Stimulated activated naive CD8-positive, alpha-beta T cell treated with anti-CD3 and anti-CD28 coated beads, Interleukin-15, Interleukin-2, amounts not matched to agents 100 U/mL and 50 U/mL, for 24 hours (primary cell): ENCODE data around the gene SCAMP1.

Source experiments
- ATAC-seq: fragments of 150-1000 bp; cut with Tn5 transposase; one replicate; pipeline ENCODE4 v1.10.0; 2021
- DNase-seq: peaks from one replicate; pipeline ENCODE4 v3.0.0; 2021

SCAMP1 gene

DNA sequence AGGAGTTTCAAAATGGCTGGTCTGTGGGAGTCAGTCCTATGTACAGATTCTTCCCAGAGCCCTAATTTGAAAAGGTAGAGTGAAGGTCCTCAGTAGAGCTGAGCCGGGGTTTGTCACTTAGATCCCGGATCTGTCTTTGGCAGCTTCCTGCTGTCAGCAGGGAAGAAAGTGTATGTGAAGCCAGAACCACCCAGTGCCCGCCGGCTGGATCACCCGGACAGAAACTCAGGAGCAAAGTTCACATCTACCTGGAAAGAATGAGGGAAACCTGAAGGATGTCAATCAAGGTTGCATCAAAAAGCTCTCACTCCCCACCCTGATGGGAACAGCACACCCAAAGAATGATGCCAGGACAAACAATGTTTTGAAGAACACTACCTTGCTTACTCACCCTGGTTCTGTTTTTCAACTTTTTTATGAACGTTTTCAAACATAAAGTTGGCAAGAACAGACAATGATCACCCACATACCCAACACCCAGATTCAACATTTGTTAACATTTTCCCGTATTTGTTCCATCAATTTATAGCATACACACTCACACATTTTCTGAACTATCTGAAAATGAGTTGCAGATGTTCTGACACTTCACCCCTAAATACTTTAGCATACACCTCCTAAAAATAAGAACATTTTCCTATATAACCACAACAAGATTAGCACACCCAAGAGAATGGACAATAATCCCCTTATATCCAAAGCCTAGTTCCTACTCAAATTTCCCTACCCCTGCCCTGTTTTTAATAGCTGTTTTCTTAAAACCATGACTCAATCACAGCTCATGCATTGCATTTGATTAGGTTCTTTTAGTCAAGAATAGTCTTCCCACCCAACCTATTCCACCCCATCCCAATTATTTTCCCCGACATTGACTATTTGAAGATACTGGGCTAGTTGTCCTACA is 154.3 kb downstream of the SCAMP1 start:
- no peak for DNase-seq
- ATAC-seq, result no peak

DNA sequence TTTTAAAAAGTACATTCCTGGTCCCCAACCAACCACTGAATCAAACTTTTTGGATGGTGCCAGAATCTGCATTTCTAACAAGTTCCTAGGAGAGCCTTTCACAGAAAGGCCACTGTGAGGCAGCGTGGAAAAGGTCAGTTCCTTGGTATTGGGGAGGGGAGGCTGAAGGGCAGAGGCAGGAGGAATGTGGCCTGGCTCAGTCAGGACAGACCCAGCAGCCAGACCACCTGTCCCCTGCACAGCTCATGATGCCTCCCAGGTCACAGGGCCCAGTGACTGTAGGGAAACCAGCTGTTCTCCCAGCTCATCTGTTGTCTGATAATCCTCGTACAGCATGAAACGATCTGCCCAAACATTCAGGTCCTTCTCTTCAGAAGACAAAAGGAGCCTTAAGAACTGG is 155.3 kb downstream of the SCAMP1 start:
- DNase-seq, result no peak
- no peak for ATAC-seq

DNA sequence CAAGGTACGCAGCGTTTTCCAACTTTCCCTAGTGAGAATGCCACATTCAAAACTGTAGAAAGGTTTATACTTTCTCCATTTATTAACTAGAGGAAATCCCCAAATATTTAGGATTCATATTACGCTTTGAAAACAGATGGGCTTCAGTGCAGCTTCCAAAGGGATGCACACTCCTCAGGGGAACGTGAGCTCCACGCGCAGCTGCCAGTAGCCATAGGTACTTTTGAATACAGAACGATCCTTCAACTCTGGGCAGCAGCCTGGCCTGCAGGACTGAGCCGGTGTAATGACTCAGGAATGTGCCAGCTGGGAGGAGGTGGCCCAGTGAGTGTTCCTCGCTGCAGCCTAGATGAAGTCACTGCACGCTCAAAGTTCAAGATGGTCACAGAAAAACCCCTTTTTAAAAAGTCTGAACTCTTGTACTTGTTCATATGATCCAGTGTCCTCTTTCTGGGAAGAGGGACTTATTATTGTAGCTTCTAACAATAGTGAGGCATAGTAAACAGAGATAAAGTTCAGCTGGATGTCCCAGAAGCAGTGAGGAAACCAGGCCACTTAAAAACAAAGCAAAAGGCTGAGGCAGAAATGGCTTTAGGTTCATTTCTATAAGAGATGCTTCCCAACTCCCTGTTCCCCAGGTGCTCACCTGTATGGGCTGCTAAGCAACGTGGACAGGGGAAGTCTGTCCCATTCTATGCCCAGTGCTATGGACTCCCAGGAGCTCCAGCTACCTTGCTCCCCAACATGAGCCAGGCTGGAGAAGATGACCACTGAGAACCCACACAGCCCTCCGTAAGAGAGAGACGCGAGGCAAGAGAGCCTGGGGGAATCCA is 158.2 kb downstream of the SCAMP1 start:
- DNase-seq, result no peak

DNA sequence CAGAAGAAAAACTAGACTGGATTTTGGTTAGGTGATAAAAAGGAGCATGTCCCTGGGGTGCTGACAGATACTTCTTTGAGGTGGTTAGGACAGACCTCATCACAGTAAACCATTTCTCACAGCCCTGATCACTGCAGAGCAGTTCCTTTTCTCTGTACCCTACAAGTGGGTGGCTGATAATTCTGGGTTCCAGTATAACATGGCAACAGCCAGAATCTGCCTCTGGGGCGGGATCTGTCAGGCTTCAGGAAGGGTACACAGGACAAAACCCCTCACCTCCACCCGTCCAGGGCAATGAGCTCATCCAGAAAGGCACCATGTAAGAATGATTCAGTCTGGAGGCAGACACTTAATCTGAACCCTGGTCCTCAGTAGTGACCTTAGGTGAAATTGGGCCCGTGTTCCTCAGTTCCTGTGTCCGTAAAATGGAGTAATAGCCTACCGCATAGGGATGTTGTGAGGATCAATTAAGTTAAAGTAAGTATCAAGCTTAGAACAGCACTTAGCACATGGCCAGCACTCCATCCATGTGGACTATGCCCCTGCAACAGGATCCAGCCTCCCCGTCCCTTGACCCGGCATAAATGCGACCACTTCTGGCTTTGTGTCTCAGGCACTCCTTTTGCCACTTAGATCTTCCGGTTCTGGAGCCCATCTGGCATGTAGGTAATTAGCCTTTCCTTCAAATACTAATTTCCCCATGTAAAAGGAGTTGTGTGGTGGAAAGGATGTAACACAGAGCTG is 159.0 kb downstream of the SCAMP1 start:
- ATAC-seq (no peak), DNase-seq (no peak)

More for the DNA sequence above, 158.2 kb downstream of the SCAMP1 start:
- ATAC-seq, result no peak

DNA sequence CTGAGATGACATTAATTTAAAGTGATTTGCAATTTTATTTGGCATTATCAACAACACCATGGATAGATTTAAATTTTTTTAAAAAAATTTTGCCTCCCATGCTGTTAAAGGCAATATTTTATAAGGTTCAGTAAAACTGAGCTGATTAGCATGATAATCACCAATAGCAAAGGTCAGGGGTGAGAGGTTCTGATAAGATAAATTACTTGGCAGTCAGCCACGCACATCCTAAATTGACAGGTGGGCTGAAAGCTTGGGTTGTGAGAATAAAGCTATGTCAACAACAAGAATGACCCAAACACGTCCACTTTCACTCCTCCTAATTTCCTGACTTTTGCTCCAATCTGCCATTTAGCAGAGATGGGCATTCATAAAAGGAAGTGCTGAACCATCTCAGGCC is 161.0 kb downstream of the SCAMP1 start:
- no peak for DNase-seq
- ATAC-seq, result no peak

DNA sequence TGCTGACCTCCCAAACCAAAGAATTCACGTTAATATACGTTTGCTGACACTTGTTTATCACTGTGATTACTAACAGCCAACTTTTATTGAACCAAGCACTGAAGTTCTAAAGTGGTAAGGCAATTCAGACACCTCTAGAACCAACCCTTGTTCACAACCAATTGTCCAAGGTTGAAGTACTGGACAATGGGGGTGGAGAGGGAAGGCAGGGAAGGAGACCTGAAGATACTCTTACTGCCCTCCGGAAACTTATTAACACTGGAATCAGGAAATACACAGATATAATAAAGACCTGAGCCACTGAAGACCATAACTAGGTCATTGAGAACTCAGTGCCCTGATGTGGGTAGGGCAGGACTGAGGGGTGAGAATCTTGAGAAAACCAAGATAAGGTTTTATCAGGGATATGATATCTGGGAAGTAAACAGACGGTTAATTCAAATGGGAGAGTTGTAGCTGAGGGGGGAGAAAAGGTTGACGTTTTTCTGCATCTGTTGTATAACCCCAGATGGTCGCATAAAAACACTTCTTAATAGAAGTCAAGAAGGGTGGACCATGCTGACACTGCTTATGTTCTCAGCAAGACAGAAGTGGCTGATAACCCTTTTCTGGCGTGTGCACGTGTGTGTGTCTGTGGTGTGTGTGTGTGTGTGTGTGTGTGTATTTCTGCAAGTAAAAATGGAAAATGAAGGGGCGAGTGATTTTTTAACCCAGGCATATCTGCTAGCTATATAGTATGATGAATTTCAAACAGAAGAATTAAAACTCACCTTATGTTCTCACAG is 162.3 kb downstream of the SCAMP1 start:
- ATAC-seq, result no peak
- DNase-seq, result no peak

DNA sequence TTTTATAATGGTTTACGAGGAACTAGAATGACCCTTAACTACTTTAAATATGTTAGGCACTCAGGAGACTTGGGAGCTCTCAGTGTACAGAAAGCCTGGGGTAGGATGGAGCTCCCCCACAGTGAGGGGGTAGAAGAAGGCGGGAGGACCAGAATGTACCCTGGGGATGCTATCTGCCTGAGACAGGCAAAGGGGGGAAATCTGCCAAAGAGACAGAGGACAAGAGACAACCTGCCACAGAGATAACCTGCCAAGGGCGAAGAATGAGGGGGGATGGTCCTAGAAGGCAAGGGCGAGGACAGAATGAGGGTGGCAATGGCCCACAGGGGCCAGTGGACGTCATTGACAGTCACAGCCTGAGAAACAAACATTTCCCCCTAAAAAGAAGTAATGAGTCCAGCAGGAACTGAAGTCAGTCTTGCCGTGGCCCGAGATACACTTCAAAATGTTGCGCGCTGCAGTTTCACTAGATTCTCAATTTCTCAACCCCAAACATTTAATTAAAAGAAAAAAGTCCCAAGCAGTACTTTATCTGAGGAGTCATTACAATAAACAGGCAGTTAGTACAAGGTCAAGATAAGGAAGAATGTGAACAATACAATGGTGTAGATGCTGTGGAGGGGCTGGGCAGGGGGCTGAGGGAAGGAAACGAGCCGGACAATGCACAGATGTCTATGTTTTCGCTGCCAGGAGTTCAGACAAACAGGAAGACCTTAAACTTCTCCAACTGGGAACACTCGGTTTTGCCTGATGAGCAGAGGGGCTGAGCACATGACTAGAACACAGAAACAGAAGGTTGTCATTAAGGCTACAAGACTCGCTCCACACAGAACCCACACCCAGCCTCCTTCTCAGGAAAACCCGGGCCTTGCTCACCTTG is 163.1 kb downstream of the SCAMP1 start:
- ATAC-seq, result no peak
- DNase-seq, result no peak

DNA sequence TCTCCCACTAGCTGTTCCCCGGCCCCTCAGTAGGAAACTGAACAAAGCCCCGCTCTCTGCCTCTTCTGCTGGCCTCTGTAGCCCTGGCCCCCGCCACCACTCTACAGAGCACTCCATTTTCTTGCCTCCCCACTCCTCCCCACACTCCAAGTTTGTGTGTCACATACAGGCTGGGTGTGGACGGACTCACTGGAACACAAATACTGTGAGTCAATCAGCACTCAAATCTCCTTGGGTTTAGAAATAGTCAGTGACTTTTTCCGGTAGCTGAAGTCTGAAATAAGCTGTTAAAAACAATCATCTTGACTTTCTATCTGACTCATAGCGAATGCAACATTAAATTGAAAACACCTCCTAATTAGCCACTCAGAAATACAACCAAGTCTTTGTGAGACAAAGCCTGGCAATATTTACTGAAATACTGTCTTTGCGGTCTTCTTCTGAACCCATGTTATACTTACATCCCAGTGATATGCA is 165.7 kb downstream of the SCAMP1 start:
- no peak for ATAC-seq
- DNase-seq, result no peak

DNA sequence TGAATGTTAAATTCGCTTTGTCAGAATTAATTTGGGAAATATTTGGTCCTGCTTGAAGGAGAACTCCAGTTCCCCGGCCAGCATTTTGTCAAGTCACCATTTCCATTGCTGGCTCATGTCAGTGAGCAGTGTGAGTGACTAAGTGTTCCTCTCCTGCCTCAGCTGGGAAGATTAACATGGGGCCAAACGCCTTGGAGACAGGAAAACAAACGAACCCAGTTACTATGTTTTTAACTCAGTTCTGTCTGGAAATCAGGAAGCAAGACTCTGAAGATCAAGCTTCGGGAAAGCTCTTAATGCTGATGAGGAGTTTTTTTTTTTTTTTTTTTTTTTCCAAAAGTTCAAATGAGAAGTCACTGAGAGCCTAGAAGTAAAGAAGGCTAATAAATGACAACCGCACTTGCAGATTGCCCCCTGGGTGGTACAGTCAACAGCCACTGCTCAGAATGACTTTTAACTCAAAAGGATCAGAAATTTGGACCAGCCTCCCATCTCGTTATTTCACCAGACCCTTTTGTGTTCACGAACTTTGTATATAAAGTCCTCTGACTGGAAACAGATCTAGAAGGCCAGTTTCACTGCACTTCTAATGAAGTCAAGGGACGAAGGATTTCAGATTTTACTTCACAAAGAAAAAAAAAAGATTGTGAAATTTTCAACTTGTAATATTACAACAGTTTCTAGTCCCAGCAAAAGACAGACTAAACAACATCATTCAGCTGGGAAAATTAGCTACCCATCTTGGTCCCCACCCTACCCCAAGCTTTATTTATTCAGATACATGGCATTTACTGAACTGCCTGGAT is 166.8 kb downstream of the SCAMP1 start:
- ATAC-seq, result no peak
- DNase-seq, result no peak

DNA sequence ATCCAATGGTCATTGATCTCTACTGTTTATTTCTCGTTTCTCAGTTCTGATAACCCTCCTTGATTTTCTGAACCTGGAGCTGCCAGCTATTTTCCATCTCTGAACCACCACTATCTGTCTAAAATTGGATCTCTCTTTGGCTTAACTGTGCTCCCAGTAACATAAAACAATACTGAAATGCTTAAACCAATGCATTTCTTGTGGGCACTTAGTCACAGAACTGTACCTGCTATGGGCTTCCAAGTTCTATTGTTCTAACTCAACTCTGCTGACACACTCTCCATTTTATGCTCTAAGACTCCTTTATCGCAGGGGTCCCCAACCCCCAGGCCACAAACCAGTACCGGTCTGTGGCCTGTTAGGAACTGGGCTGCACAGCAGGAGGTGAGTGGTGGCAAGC is 167.5 kb downstream of the SCAMP1 start:
- no peak for ATAC-seq
- DNase-seq, result no peak
